Trophoblast cell (in vitro differentiated cells and primary cell): ENCODE measurements around the gene ZC3H10.
A peak's percentile ranks its signal among the peaks of the same experiment; 100 is the strongest.

Experiments used
- DNase-seq, 2 donors: peaks; one replicate each; pipeline ENCODE4 v3.0.0-alpha.2; 2016
- H2AFZ ChIP-seq: 2 replicates; pipeline ENCODE4 v1.6.1; 2013; ENCODE audit warnings: low read length, moderate library complexity, mild to moderate bottlenecking; ENCODE audit not compliant: insufficient read depth, poor library complexity
- H2AK5ac ChIP-seq: 2 replicates; pipeline ENCODE4 v1.6.1; 2013; ENCODE audit warnings: mild to moderate bottlenecking, low read length
- H2BK120ac ChIP-seq: 2 replicates; pipeline ENCODE4 v1.6.1; 2013; ENCODE audit warnings: low read length, mild to moderate bottlenecking, moderate library complexity; ENCODE audit not compliant: insufficient read depth, poor library complexity
- H2BK12ac ChIP-seq: 2 replicates; pipeline ENCODE4 v1.6.1; 2013; ENCODE audit warnings: mild to moderate bottlenecking, low read length, moderate library complexity
- H2BK5ac ChIP-seq: 2 replicates; pipeline ENCODE4 v1.6.1; 2013; ENCODE audit warnings: low read length, low read depth, moderate library complexity, mild to moderate bottlenecking; ENCODE audit not compliant: poor library complexity
- H3K14ac ChIP-seq: 2 replicates; pipeline ENCODE4 v1.6.1; 2013; ENCODE audit warnings: mild to moderate bottlenecking, low read length
- H3K18ac ChIP-seq: 2 replicates; pipeline ENCODE4 v1.6.1; 2013; ENCODE audit warnings: mild to moderate bottlenecking, low read length
- H3K23ac ChIP-seq: 2 replicates; pipeline ENCODE4 v1.6.1; 2013; ENCODE audit warnings: low read length
- H3K27ac ChIP-seq: 2 replicates; pipeline ENCODE4 v1.5.1; 2013; ENCODE audit warnings: low read depth, mild to moderate bottlenecking, inconsistent platforms, low read length, moderate library complexity
- H3K27me3 ChIP-seq: 2 replicates; pipeline ENCODE4 v1.6.1; 2013; ENCODE audit warnings: inconsistent platforms, mild to moderate bottlenecking, low read length, moderate library complexity; ENCODE audit not compliant: insufficient read depth
- H3K36me3 ChIP-seq, 2 experiments: 1 replicate in 1 of 2; 2 replicates in 1 of 2; pipeline ENCODE4 v1.6.1; 2013; ENCODE audit warnings: low read length in 2 of 2, mild to moderate bottlenecking in 2 of 2, moderate library complexity in 1 of 2; ENCODE audit not compliant: insufficient read depth in 2 of 2, control insufficient read depth in 1 of 2
- H3K4ac ChIP-seq: 2 replicates; pipeline ENCODE4 v1.6.1; 2013; ENCODE audit warnings: low read depth, mild to moderate bottlenecking, low read length, moderate library complexity
- H3K4me1 ChIP-seq, 2 experiments: 1 replicate in 1 of 2; 2 replicates in 1 of 2; pipeline ENCODE4 v1.6.1; 2013; ENCODE audit warnings: low read length in 2 of 2, mild to moderate bottlenecking in 2 of 2, moderate library complexity in 1 of 2; ENCODE audit not compliant: insufficient read depth in 2 of 2, control insufficient read depth in 1 of 2
- H3K4me2 ChIP-seq: 2 replicates; pipeline ENCODE4 v1.6.1; 2013; ENCODE audit warnings: inconsistent platforms, mild to moderate bottlenecking, low read length, moderate library complexity
- H3K4me3 ChIP-seq: 2 replicates; pipeline ENCODE4 v1.5.1; 2013; ENCODE audit warnings: mild to moderate bottlenecking, low read depth, low read length, inconsistent platforms
- H3K79me1 ChIP-seq: one replicate; pipeline ENCODE4 v1.6.1; 2013; ENCODE audit warnings: low read length
- H3K79me2 ChIP-seq: 2 replicates; pipeline ENCODE4 v1.6.1; 2013; ENCODE audit warnings: low read length, mild to moderate bottlenecking; ENCODE audit not compliant: control insufficient read depth, insufficient read depth, poor library complexity
- H3K9ac ChIP-seq: 2 replicates; pipeline ENCODE4 v1.6.1; 2013; ENCODE audit warnings: mild to moderate bottlenecking, low read length
- H3K9me3 ChIP-seq: 2 replicates; pipeline ENCODE4 v1.6.1; 2013; ENCODE audit warnings: low read depth, mild to moderate bottlenecking, control low read depth, inconsistent platforms, low read length; ENCODE audit not compliant: insufficient read depth
- H4K12ac ChIP-seq: 2 replicates; pipeline ENCODE4 v1.6.1; 2013; ENCODE audit warnings: low read depth, mild to moderate bottlenecking, low read length, moderate library complexity
- H4K8ac ChIP-seq: 2 replicates; pipeline ENCODE4 v1.6.1; 2013; ENCODE audit warnings: low read depth, mild to moderate bottlenecking, low read length, moderate library complexity
- H4K91ac ChIP-seq: one replicate; pipeline ENCODE4 v1.6.1; 2013; ENCODE audit warnings: low read depth, mild to moderate bottlenecking, low read length, moderate library complexity
- WGBS: extraction: QIAGEN DNeasy Blood & Tissue Kit; methylation state at CpG from one replicate; pipeline ENCODE4 v1.1.7; 2013; ENCODE audit warnings: missing lambda C conversion rate; ENCODE audit not compliant: insufficient read length, insufficient coverage; ENCODE audit errors: extremely low coverage; 5-methylcytosine and 5-hydroxymethylcytosine counted together

ZC3H10 gene

GRCh38 chr12:56169229-56169759, 51.2 kb downstream of the ZC3H10 start:
- no peak overlapping the region for H4K8ac ChIP-seq
- no peaks in the 10 kb centered on the region for H3K9me3 ChIP-seq
- H4K91ac ChIP-seq = no peak overlapping the region
- H2AK5ac ChIP-seq = no peak overlapping the region
- no peak overlapping the region for H2AFZ ChIP-seq
- H3K79me2 ChIP-seq = no peaks in the 10 kb centered on the region
- peaks cover 72 to 74% of the 10 kb centered on the region in 2 experiments for H3K36me3 ChIP-seq
- no peak overlapping the region for H4K12ac ChIP-seq
- no peak overlapping the region for H3K14ac ChIP-seq
- no CpG with 5 or more reads among the region's 11 CpGs for WGBS
- H3K4me1 ChIP-seq = no peaks in the 10 kb centered on the region
- H3K23ac ChIP-seq = no peak overlapping the region
- H3K4ac ChIP-seq = no peak overlapping the region
- no peaks in the 10 kb centered on the region for H3K27me3 ChIP-seq
- no peak overlapping the region for H3K4me3 ChIP-seq
- H3K79me1 ChIP-seq = no peaks in the 10 kb centered on the region
- DNase-seq = no peak
- H3K9ac ChIP-seq = no peak overlapping the region
- H3K4me2 ChIP-seq = no peak overlapping the region
- no peak overlapping the region for H3K18ac ChIP-seq
- H2BK120ac ChIP-seq = no peak overlapping the region
- no peak overlapping the region for H2BK5ac ChIP-seq
- no peak overlapping the region for H2BK12ac ChIP-seq
- H3K27ac ChIP-seq = no peak overlapping the region

- no peak overlapping the region for H3K18ac ChIP-seq
- no peaks in the 10 kb centered on the region for H3K9me3 ChIP-seq
- H3K4me2 ChIP-seq = no peak overlapping the region
- no peaks in the 10 kb centered on the region for H3K4me1 ChIP-seq
- H3K23ac ChIP-seq = no peak overlapping the region
- H3K4ac ChIP-seq = no peak overlapping the region
- no CpG with 5 or more reads among the region's 7 CpGs for WGBS
- no peak for DNase-seq
- no peak overlapping the region for H4K91ac ChIP-seq
- no peak overlapping the region for H3K27ac ChIP-seq
- no peaks in the 10 kb centered on the region for H3K27me3 ChIP-seq
- H3K4me3 ChIP-seq = peak overlapping the region; percentile 31
- no peak overlapping the region for H3K14ac ChIP-seq
- H3K36me3 ChIP-seq = peaks cover 57 to 65% of the 10 kb centered on the region in 2 experiments
- no peaks in the 10 kb centered on the region for H3K79me1 ChIP-seq
- H3K79me2 ChIP-seq = no peaks in the 10 kb centered on the region
- no peak overlapping the region for H3K9ac ChIP-seq
- H2AK5ac ChIP-seq = no peak overlapping the region
- no peak overlapping the region for H2BK12ac ChIP-seq
- no peak overlapping the region for H2AFZ ChIP-seq
- no peak overlapping the region for H4K8ac ChIP-seq
- H2BK5ac ChIP-seq = no peak overlapping the region
- H2BK120ac ChIP-seq = no peak overlapping the region
- H4K12ac ChIP-seq = no peak overlapping the region
These were observed 54.8 kb downstream of the ZC3H10 start for GRCh38 chr12:56172839-56173238.
